Measurements from ENCODE around the gene SFMBT2. TPM values are rescaled to one million over a fixed set of nuclear protein-coding genes. Genes with fewer than 3 reads are reported as not detected.
A peak's percentile ranks its signal among the peaks of the same experiment; 100 is the strongest.
"Not testable (repeated sequence)": the region's sequence is repeated elsewhere in the genome, so short reads cannot be mapped to it uniquely, and the experiment has no call there.

Gene SFMBT2
- total RNA-seq, 2 donors from 2014 or later = 25.6 to 32.1 TPM

DNA sequence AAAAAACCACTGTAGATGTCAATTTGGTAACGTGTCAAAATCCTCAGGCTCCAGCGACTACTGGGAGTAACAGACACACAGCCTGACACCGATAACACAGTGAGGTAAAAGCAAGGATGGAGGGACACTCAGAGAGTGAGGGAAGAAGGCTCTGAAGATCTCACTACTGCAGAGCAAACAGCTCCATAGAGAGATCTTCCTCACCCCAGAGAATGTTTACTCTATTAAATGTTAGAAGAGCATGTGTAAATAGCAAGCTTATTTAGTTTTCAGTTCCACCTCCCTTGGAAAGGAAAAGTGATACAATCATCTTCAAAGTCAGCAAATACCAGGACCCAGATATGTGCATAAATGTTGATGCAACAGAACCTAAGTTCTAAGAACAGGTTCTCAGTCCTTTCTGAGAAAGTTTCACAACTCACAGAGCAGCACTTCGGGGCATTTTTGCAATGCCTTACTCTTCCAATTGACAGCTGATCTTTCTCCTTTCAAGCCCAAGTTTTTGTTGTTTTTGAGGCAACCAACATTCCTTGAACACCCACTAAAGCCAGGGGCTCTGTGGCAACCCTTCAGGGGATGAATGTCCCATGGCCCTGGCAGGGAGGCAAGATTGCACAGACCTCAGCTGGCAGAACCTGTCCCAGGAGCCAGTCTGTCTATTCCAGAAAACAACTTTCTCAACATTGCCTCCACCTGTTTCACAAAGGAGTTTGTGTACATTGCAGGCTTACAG, 177.4 kb downstream of the SFMBT2 start:
- ATAC-seq = no peak
- Mint-ChIP-seq H3K9me3 (peaks cover 3 to 15% of the 10 kb centered on the region in 2 donors), H3K27ac (no peak overlapping the region), H3K36me3 (peaks cover 19 to 56% of the 10 kb centered on the region in 2 donors)
- no peak for DNase-seq (ENCODE audit: low spot score in 2 of 2)

DNA sequence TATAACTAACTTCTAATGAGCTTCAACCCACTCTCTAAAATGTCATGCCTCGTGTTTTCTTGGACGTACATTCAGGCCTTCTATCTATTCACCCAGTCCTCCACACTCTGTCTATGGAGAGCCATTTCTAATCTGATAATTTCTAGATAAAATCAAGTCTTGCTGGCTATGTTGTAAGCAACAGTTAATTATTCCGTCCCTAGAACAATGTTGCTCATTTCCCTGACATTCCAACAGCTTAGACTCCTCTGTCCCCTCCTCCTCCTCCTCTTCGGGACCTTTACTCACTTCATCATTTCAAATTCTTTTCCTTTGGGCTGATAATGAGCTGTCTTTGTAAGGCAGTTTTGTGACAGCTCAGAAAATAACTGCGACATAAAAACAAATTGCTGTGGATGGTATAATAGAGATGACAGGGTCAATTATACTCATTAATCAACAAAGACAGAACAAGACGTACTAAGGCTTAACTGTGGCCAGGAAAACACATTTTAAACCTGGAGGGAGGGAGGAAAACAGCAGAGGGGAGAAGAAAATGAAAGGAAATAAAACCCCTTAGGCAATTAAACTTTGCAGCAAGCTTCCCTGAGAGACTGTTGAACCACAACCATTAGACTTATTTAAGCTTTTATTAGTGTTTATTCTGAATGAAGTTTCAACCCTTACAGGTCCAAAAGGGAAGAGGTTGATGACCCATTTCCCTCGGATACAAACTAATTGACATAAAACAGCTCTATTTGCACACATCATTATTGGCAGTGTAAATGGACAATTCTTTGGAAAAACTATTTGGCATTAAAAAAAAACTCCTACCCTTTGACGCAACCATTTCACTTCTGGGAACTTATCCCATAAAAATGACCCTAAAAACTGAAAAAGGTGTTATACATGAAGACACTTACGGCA, 179.1 kb downstream of the SFMBT2 start:
- Mint-ChIP-seq H3K9me3 (peaks cover 0 to 6% of the 10 kb centered on the region in 2 donors), H3K36me3 (peaks cover 22 to 60% of the 10 kb centered on the region in 2 donors), H3K27ac (no peak overlapping the region)
- ATAC-seq = no peak
- DNase-seq (ENCODE audit: low spot score in 2 of 2) = no peak

DNA sequence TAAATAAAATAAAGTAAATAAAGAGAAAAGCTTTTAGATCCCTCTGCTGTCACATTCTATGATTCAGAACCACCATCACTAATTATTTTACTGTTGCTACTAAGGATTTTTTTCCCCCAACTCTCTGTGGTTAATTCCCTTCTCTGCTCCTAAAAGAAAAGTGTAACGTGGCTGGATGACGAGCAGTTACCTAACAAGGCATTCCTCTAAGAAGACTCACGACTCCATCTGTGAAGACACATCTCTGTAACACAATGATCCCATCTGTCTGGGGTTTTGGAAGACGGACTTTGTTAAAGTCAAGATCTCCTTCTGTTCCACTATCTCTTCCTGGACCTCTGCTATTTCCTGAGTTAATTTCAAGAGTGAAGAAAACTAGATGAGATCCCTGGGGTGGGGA, 179.9 kb downstream of the SFMBT2 start:
- DNase-seq (ENCODE audit: low spot score in 2 of 2) (no peak), ATAC-seq (no peak)
- H3K36me3 Mint-ChIP-seq = peaks cover 30 to 62% of the 10 kb centered on the region in 2 donors
- no peaks in the 10 kb centered on the region for H3K9me3 Mint-ChIP-seq
- no peak overlapping the region for H3K27ac Mint-ChIP-seq

DNA sequence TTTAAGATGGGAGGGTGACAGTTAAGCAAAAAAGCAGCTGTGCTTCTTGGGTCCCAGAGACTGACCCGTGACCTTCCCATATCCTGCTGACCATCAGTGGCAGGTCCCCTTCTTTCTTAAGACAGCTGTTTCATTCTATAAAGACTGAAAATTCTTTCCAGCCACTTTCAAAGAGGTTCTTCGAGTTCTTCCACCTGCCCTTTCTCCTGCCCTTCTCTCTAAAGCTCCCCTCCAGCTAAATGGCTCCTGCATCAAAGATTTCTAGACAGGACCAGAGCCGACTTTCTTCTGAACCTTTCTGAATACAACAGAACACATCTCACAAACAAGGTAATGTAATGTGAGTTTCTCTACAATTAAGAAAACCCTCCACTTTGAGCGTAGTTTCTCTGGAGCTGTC, 180.8 kb downstream of the SFMBT2 start:
- peaks cover 4 to 5% of the 10 kb centered on the region in 2 donors for H3K9me3 Mint-ChIP-seq
- peak overlapping the region in 1 of 2 donors; percentile 55 for H3K27ac Mint-ChIP-seq
- ATAC-seq (no peak), DNase-seq (ENCODE audit: low spot score in 2 of 2) (no peak)
- peaks cover 30 to 62% of the 10 kb centered on the region in 2 donors for H3K36me3 Mint-ChIP-seq

DNA sequence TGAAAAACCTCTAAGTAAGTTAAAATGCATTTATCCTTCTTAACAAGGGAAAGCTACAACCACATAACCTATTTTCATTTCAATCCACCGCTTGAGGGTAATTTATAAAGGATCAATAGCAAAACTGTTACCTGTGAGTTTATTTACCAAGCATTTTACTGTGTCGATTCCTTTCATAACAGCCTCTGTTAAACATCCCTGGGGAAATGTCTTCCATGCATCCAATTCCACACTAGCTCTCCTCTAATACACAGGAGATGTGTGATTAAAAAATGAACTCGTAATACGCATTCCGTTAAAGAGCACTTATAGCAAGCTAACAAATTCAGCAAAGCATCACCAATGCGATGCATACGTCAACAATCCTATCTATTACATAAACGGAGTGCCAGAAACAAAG, 185.7 kb downstream of the SFMBT2 start:
- Mint-ChIP-seq H3K9me3 (peaks cover 10 to 13% of the 10 kb centered on the region in 2 donors), H3K27ac (no peak overlapping the region), H3K36me3 (peaks cover 44 to 54% of the 10 kb centered on the region in 2 donors)
- no peak for DNase-seq (ENCODE audit: low spot score in 2 of 2)
- no peak for ATAC-seq

DNA sequence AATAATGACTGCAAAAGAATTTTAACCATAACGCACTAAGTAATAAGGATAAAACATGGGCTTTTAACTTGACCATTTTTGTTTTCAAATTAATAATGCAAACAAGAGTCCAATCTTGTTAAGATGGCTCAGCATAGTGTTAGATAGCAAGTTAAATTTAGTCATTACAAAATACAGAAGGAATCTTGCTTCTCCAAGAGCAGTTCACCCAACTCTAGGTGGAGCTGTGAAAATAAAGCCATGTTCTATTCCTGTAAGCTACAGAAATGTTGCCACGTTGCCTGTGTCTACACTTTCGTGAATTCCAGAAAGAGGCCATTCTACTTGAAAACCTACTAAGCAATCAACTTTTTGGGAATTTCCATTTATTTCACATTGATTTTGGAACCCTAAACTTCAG, 191.9 kb downstream of the SFMBT2 start:
- peaks cover 1 to 10% of the 10 kb centered on the region in 2 donors for H3K9me3 Mint-ChIP-seq
- DNase-seq (ENCODE audit: low spot score in 2 of 2) (no peak), ATAC-seq (no peak)
- H3K36me3 Mint-ChIP-seq = peaks cover 14 to 34% of the 10 kb centered on the region in 2 donors
- no peak overlapping the region for H3K27ac Mint-ChIP-seq

DNA sequence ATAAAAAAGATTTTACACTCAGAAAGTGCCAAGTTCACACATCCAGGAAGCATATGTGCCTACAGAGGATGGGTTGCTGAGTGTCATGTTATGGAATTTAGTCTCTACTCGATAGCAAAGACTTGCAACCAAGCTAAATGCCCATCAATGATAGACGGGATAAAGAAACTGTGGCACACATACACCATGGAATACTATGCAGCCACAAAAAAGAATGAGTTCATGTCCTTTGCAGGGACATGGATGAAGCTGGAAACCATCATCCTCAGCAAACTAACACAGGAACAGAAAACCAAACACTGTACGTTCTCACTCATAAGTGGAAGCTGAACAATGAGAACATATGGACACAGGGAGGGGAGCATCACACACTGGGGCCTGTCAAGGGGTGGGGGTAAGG, 198.1 kb downstream of the SFMBT2 start:
- DNase-seq (ENCODE audit: low spot score in 2 of 2); H3K27ac Mint-ChIP-seq; ATAC-seq; H3K9me3 Mint-ChIP-seq: not testable (repeated sequence)
- peaks cover 15 to 45% of the 10 kb centered on the region in 2 donors for H3K36me3 Mint-ChIP-seq

DNA sequence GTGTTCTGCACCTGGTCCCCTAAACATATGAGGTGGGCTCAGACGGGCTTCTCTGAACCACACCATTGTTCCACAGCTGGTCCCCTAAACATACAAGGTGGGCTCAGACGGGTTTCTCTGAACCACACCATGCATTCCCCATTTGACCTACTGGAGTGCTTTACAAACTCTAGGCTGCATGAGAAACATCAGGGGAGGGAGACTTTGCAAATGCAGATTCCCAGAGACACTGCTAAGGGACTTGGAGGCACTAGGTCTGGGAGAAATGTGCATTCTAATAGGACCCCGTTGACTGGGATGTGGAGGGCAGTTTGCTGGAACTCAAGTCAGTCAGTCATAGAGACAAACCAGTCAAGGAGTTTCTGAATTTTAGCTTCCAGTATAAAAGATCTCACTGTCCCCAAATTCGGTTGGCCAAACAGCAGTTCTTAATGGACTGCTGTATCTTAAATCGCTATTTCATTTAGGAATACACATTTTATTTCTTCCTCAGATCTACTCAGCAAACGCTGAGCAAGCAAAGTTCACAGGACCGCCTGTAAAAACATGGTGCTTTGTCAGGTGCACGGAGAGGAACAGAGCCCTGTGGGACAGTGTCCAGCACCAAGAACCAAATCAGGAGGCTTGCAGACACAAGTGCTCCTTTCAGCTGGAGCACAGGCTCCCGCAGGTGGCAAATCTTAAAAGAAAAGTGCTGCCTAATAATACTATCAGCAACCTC, 198.8 kb downstream of the SFMBT2 start:
- DNase-seq (ENCODE audit: low spot score in 2 of 2) = no peak
- Mint-ChIP-seq H3K27ac (no peak overlapping the region), H3K36me3 (peaks cover 15 to 45% of the 10 kb centered on the region in 2 donors), H3K9me3 (peaks cover 0 to 9% of the 10 kb centered on the region in 2 donors)
- no peak for ATAC-seq

DNA sequence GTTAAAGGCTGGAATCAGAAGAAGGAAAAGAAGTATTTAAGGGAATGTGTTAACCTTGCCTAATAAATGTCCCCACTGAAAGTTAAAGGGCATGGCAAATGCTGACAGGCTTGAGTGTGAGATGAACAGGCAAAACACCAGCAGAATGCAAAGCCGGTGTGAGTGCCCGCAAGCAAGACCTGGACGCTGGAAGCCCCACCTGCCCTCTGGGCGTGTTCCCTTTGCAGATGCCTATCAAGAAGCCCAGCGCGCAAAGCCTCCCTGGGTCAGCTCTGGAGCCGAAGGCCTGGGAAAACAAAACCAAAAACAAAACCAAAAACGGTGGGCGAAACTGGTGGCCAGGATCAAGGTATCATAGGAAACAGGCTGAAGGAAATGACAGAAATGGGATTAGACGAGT, 200.3 kb downstream of the SFMBT2 start:
- Mint-ChIP-seq H3K9me3 (peaks cover 0 to 5% of the 10 kb centered on the region in 2 donors), H3K36me3 (peaks cover 19 to 42% of the 10 kb centered on the region in 2 donors), H3K27ac (peak overlapping the region in 1 of 2 donors; percentile 73)
- no peak for DNase-seq (ENCODE audit: low spot score in 2 of 2)
- no peak for ATAC-seq

DNA sequence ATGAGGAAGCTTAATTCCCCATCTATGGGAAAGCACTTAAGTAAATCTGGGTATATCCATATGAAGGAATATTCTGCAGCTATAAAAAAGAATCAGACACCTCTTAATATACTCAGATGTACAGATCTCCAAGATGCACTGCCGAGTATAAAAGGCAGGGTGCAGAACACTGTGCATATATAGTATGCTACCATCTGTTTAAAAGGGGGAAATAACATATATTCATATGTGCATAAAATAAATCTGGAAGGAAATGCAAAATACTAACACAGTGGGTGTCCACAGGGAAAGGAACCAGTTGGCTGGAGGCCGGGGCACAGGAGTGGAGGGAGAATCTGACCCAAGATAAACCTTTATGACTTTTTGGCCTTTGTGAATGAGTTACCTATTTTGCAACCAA, 201.4 kb downstream of the SFMBT2 start:
- Mint-ChIP-seq H3K36me3 (peaks cover 20 to 45% of the 10 kb centered on the region in 2 donors), H3K9me3 (peaks cover 0 to 5% of the 10 kb centered on the region in 2 donors), H3K27ac (no peak overlapping the region)
- ATAC-seq = no peak
- no peak for DNase-seq (ENCODE audit: low spot score in 2 of 2)

DNA sequence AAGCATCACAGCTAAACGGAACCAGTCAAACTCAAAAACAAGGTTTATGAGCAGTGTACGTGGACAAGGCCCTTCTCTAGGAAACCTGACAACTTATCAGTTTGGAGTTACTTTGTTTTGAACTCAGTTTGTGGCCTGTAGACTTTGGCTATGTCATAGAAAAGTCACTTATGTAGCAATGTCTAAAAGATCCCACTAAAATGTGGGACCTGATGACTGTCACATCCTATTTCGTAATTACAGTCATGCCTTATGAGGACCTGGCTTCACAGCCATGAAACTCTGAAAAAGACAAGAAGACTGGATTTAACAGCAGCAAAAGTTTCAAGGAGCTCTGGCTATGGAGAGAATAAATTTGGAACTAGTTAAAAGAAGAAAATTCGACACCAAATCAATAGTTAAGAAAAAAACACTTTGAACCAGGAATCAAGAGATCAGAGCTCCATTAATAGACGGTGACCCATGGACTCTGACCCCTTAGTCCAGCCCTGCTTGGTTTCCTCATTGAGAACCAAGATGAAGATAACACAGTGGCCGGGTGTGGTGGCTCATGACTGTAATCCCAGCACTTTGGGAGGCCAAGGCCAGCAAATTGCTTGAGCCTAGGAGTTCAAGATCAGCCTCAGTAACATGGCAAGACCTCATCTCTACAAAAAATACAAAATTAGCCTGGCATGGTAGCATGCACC, 204.3 kb downstream of the SFMBT2 start:
- Mint-ChIP-seq H3K27ac (peak overlapping the region in 1 of 2 donors; percentile 53), H3K9me3 (no peaks in the 10 kb centered on the region), H3K36me3 (peaks cover 10 to 45% of the 10 kb centered on the region in 2 donors)
- ATAC-seq (peak in 1 of 2 donors; percentile 7), DNase-seq (ENCODE audit: low spot score in 2 of 2) (no peak)

DNA sequence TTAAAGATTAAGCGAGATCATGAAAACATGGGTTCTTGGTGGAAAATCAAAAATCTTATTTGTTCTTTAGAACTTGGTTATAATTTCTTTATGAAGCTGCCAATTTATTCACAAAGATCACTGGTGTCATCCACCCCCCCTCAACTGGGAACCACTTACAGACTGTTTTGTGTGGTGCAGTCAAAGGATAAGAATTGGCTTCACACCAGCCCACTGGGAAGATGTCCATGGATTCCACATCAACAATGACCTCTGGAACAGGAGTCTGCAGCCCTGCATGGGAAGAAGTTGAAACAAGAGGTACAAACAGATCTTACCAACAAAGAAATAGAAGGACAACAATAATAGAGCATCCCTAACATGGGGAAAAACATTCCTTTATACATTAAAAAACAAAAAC, 205.2 kb downstream of the SFMBT2 start:
- no peak for DNase-seq (ENCODE audit: low spot score in 2 of 2)
- ATAC-seq = no peak
- no peaks in the 10 kb centered on the region for H3K9me3 Mint-ChIP-seq
- H3K27ac Mint-ChIP-seq = no peak overlapping the region
- peaks cover 10 to 52% of the 10 kb centered on the region in 2 donors for H3K36me3 Mint-ChIP-seq

DNA sequence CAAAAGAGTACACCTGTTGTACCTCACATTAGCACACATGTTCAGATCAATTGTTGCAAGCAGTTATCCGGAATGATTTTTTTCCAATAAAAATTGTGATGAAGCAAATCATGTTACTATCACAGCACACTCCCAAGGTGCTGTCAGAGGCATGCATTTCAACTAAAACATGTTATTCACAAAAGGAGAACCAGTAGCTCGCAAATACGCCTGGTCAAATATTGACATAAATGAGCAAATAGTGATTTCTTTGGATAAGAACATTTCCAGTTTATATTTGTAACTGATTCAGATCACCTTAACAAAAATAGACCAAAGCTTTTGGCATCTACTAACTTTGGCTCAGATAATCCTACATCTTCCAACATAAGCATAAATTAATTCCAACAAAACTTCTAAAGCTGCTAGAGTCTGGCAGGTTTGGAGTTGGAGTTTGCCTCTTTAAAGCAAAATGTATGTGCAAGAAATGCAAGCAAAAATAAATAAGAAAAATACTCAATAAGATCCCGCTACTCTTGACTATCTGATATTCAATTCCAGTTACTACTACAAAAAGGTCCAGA, 208.0 kb downstream of the SFMBT2 start:
- H3K27ac Mint-ChIP-seq = no peak overlapping the region
- no peaks in the 10 kb centered on the region for H3K9me3 Mint-ChIP-seq
- peaks cover 17 to 60% of the 10 kb centered on the region in 2 donors for H3K36me3 Mint-ChIP-seq
- DNase-seq (ENCODE audit: low spot score in 2 of 2) (no peak), ATAC-seq (no peak)

DNA sequence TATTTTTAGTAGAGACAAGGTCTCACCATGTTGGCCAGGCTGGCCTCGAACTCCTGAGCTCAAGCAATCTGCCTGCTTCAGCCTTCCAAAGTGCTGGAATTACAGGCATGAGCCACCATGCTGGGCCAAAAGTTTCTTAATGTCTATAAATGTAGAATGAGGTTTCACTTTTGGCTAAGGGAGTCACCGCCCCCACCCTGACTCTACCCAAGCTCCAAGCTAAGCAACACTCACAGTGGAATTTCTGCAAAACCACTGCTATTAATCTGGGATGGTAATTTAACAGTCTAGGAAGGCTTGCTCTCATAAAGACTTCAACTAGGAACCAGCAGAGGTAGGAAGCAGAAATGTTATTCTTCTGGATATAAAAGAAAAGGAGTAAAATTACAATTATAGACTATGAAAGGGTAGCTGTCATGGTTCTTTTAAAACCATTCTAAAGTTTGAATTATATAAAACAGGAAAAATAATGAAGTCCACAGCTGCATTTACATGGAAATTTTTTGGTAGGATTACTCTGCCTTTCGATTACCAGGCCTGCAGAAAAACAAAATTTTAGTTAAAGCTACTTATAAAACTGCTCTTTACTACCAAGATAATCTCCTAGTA, 211.6 kb downstream of the SFMBT2 start:
- H3K27ac Mint-ChIP-seq = peak overlapping the region in 1 of 2 donors; percentile 22
- H3K9me3 Mint-ChIP-seq = peaks cover 8 to 22% of the 10 kb centered on the region in 2 donors
- no peak for ATAC-seq
- peaks cover 43 to 75% of the 10 kb centered on the region in 2 donors for H3K36me3 Mint-ChIP-seq
- DNase-seq (ENCODE audit: low spot score in 2 of 2) = no peak

DNA sequence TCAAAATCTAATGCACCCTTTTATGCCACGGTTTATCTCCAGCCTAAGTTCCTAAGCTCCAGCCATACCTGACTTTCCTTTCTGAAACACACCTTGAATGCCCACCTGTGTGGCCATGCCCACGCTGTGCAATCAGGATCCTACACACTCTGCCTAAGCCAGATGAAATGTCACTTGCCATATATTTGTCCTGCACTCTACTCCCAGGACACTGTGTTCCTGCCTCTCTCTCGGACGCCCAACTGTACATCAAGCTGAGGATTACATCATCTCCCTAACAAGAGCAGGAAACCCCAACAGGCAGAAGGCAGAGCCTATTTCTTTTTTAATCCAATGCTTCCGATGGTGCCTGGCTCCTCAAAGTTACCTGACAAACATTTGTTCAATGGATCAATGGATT, 214.6 kb downstream of the SFMBT2 start:
- Mint-ChIP-seq H3K9me3 (peaks cover 11 to 25% of the 10 kb centered on the region in 2 donors), H3K36me3 (peaks cover 53 to 84% of the 10 kb centered on the region in 2 donors), H3K27ac (peak overlapping the region; percentile 17 to 40)
- DNase-seq (ENCODE audit: low spot score in 2 of 2) (no peak), ATAC-seq (no peak)

Measured in activated naive CD4-positive, alpha-beta T cell treated with anti-CD3 and anti-CD28 coated beads, Interleukin-2, amount 50 U/mL, for 72 hours (primary cell).